Fibroblast of mammary gland (primary cell): ENCODE results near the gene DUSP18.
A peak's percentile ranks its signal among the peaks of the same experiment; 100 is the strongest.

ENCODE experiments used
- DNase-seq: peaks from one replicate; pipeline ENCODE4 v3.0.0-alpha.2; 2010; ENCODE audit warnings: low read depth
- H3K4me3 ChIP-seq: 2 replicates; pipeline ENCODE4 v1.5.1; 2011; ENCODE audit warnings: low read depth, mild to moderate bottlenecking, low read length, moderate library complexity; ENCODE audit not compliant: control insufficient read depth
- TF ChIP-seq, protein P1 (sequence below): conservative IDR thresholded peaks from 2 replicates; pipeline ENCODE4 v1.5.1; 2011; ENCODE audit warnings: low read depth, low read length, inconsistent platforms; ENCODE audit not compliant: control insufficient read depth, insufficient read depth

DUSP18 gene

GRCh38 chr22:30675436-30675835 is 7.8 kb upstream of the DUSP18 start:
- TF ChIP-seq, protein P1, sequence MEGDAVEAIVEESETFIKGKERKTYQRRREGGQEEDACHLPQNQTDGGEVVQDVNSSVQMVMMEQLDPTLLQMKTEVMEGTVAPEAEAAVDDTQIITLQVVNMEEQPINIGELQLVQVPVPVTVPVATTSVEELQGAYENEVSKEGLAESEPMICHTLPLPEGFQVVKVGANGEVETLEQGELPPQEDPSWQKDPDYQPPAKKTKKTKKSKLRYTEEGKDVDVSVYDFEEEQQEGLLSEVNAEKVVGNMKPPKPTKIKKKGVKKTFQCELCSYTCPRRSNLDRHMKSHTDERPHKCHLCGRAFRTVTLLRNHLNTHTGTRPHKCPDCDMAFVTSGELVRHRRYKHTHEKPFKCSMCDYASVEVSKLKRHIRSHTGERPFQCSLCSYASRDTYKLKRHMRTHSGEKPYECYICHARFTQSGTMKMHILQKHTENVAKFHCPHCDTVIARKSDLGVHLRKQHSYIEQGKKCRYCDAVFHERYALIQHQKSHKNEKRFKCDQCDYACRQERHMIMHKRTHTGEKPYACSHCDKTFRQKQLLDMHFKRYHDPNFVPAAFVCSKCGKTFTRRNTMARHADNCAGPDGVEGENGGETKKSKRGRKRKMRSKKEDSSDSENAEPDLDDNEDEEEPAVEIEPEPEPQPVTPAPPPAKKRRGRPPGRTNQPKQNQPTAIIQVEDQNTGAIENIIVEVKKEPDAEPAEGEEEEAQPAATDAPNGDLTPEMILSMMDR = no peak
- DNase-seq = no peak
- no peak overlapping the region for H3K4me3 ChIP-seq

GRCh38 chr22:30674482-30674881 is 6.8 kb upstream of the DUSP18 start:
- DNase-seq = no peak
- no peak overlapping the region for H3K4me3 ChIP-seq
- TF ChIP-seq, protein P1 = no peak

DNA sequence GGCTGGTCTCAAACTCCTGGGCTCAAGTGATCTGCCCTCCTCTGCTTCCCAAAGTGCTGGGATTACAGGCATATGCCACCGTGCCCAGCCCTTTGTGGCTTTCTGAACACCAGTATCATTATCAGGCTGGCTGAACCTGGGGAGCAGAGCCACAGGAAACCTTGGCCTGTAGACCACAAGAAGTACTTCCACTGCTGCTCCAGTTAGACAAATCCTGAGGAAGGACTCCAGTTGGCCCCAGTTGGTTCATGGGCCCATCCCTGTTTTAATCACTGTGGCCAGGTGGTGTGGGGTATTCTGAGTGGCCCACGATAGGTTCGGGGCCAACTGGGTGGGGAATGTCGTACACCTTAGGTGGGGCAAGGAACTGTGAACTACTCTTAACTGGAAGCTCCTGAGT is 5.5 kb upstream of the DUSP18 start:
- DNase-seq = no peak
- TF ChIP-seq, protein P1 = no peak
- H3K4me3 ChIP-seq = no peak overlapping the region

DNA sequence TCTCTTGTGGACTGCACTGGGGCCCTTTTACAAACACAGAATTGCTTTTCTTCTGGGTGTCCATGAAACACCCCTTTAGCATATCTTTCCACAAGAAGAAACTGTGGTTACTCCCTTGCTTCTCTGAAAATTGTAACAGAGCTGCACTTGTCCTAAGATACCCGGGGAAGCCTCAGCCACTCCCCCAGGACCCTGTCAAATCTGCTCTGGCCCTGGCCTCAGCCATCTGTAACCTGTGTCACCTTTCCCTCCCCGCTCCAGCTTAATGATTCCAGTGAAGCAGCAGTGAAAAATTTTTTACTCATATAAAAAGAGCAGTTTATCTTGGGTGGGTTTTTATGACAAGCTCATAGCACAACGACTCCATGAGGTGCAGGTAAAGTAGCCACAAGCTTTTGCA is 3.4 kb upstream of the DUSP18 start:
- no peak for DNase-seq
- TF ChIP-seq, protein P1 = no peak
- no peak overlapping the region for H3K4me3 ChIP-seq

GRCh38 chr22:30668386-30668710 is 673 bp upstream of the DUSP18 start:
- TF ChIP-seq, protein P1 = no peak
- H3K4me3 ChIP-seq = peak overlapping the region; percentile 85
- no peak for DNase-seq

GRCh38 chr22:30667107-30667493 is 575 bp downstream of the DUSP18 start:
- DNase-seq = no peak
- TF ChIP-seq, protein P1 = no peak

GRCh38 chr22:30665786-30666185 is 1.9 kb downstream of the DUSP18 start:
- DNase-seq = no peak
- H3K4me3 ChIP-seq = no peak overlapping the region
- TF ChIP-seq, protein P1 = no peak

More at GRCh38 chr22:30667107-30667493, 575 bp downstream of the DUSP18 start:
- H3K4me3 ChIP-seq = peak overlapping the region; percentile 85
